Endodermal cell (in vitro differentiated cells): ENCODE results near the gene CACNA2D1. TPM values are rescaled to one million over a fixed set of nuclear protein-coding genes. Genes with fewer than 3 reads are reported as not detected.
"Not testable (repeated sequence)": the region's sequence is repeated elsewhere in the genome, so short reads cannot be mapped to it uniquely, and the experiment has no call there.

Source experiments
- DNase-seq: peaks from one replicate; pipeline ENCODE4 v3.0.0-alpha.2; 2017
- H3K27ac ChIP-seq: 2 replicates; pipeline ENCODE4 v1.5.1; 2013; ENCODE audit warnings: mild to moderate bottlenecking, low read depth, low read length, moderate library complexity
- H3K27me3 ChIP-seq: 2 replicates; pipeline ENCODE4 v1.6.1; 2013; ENCODE audit warnings: mild to moderate bottlenecking, low read length, moderate library complexity; ENCODE audit not compliant: insufficient read depth, control insufficient read depth, poor library complexity, severe bottlenecking
- H3K36me3 ChIP-seq: 2 replicates; pipeline ENCODE4 v1.7.0; 2013; ENCODE audit warnings: mild to moderate bottlenecking, low read length, moderate library complexity; ENCODE audit not compliant: control insufficient read depth, insufficient read depth
- H3K4me1 ChIP-seq: one replicate; pipeline ENCODE4 v1.7.0; 2013; ENCODE audit warnings: low read length; ENCODE audit not compliant: control insufficient read depth, insufficient read depth
- H3K4me3 ChIP-seq: 2 replicates; pipeline ENCODE4 v1.5.1; 2013; ENCODE audit warnings: mild to moderate bottlenecking, low read length, moderate library complexity
- H3K9ac ChIP-seq: 2 replicates; pipeline ENCODE4 v1.6.1; 2013; ENCODE audit warnings: mild to moderate bottlenecking, low read length, moderate library complexity; ENCODE audit not compliant: poor library complexity, severe bottlenecking; ENCODE audit errors: extremely low read depth
- H3K9me3 ChIP-seq: 2 replicates; pipeline ENCODE4 v1.6.1; 2013; ENCODE audit warnings: mild to moderate bottlenecking, low read length, moderate library complexity; ENCODE audit not compliant: control insufficient read depth
- H3K27ac Mint-ChIP-seq: 2 replicates; pipeline ENCODE4 v1.8.0; 2020; ENCODE audit warnings: mixed read lengths
- H3K27me3 Mint-ChIP-seq: 2 replicates; pipeline ENCODE4 v1.8.0; 2021; ENCODE audit warnings: mild to moderate bottlenecking, mixed read lengths; ENCODE audit not compliant: insufficient read depth
- H3K36me3 Mint-ChIP-seq: 2 replicates; pipeline ENCODE4 v1.8.0; 2020; ENCODE audit warnings: low read depth, mixed read lengths
- H3K4me1 Mint-ChIP-seq: 2 replicates; pipeline ENCODE4 v1.8.0; 2020; ENCODE audit warnings: mixed read lengths
- H3K4me3 Mint-ChIP-seq: 2 replicates; pipeline ENCODE4 v1.8.0; 2020; ENCODE audit warnings: mild to moderate bottlenecking, moderate library complexity, mixed read lengths
- H3K9me3 Mint-ChIP-seq: 2 replicates; pipeline ENCODE4 v1.8.0; 2020; ENCODE audit warnings: mild to moderate bottlenecking, mixed read lengths
- WGBS, 2 experiments: methylation state at CpG; one replicate each; pipeline versions ENCODE4 v1.1.5 to v1.1.7; 2013; ENCODE audit warnings: missing lambda C conversion rate in 2 of 2, mixed read lengths in 1 of 2; ENCODE audit not compliant: insufficient coverage in 1 of 2, insufficient read length in 1 of 2; 5-methylcytosine and 5-hydroxymethylcytosine counted together
- total RNA-seq, 2 donors: library from RNA; stranded (reverse); fragmentation: NEBNext Ultra II Directional in 1 of 2; extraction: Animal tissue kit (Norgen Biotek cat#: 25700) in 1 of 2; gene quantifications; 2 replicates in 1 of 2; 3 replicates in 1 of 2; pipeline ENCODE4 v1.2.1, GENCODE V29; 2021
- TF ChIP-seq, protein P1 (sequence below): fragments of 200-600 bp; sonication (generic); conservative IDR thresholded peaks from 2 replicates; pipeline ENCODE4 v1.5.0; 2021; ENCODE audit warnings: antibody characterized with exemption, mild to moderate bottlenecking

Gene CACNA2D1
- total RNA-seq, 2 donors from 2014 or later, result 16.9 to 26.8 TPM

- Mint-ChIP-seq H3K27me3 (no peaks in the 10 kb centered on the region), H3K36me3 (no peaks in the 10 kb centered on the region), H3K27ac (no peak overlapping the region), H3K4me1 (peaks cover 10% of the 10 kb centered on the region), H3K9me3 (no peaks in the 10 kb centered on the region), H3K4me3 (no peak overlapping the region)
- H3K27ac ChIP-seq, result no peak overlapping the region
- no peaks in the 10 kb centered on the region for H3K9me3 ChIP-seq
- H3K9ac ChIP-seq, result no peak overlapping the region
- H3K36me3 ChIP-seq, result no peaks in the 10 kb centered on the region
- TF ChIP-seq, protein P1, sequence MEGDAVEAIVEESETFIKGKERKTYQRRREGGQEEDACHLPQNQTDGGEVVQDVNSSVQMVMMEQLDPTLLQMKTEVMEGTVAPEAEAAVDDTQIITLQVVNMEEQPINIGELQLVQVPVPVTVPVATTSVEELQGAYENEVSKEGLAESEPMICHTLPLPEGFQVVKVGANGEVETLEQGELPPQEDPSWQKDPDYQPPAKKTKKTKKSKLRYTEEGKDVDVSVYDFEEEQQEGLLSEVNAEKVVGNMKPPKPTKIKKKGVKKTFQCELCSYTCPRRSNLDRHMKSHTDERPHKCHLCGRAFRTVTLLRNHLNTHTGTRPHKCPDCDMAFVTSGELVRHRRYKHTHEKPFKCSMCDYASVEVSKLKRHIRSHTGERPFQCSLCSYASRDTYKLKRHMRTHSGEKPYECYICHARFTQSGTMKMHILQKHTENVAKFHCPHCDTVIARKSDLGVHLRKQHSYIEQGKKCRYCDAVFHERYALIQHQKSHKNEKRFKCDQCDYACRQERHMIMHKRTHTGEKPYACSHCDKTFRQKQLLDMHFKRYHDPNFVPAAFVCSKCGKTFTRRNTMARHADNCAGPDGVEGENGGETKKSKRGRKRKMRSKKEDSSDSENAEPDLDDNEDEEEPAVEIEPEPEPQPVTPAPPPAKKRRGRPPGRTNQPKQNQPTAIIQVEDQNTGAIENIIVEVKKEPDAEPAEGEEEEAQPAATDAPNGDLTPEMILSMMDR, result no peak
- DNase-seq, result no peak
- H3K4me1 ChIP-seq, result no peaks in the 10 kb centered on the region
- no peaks in the 10 kb centered on the region for H3K27me3 ChIP-seq
- H3K4me3 ChIP-seq, result no peak overlapping the region
- WGBS, 2 experiments, result 93 to 95% methylated on average over 4 of the region's 4 CpGs
Observed at GRCh38 chr7:82146491-82146890, 297.1 kb downstream of the CACNA2D1 start.

GRCh38 chr7:82142263-82142864 is 301.2 kb downstream of the CACNA2D1 start:
- DNase-seq, result no peak
- TF ChIP-seq, protein P1, result no peak
- H3K36me3 ChIP-seq, result no peaks in the 10 kb centered on the region
- Mint-ChIP-seq H3K27me3 (no peaks in the 10 kb centered on the region), H3K4me3 (no peak overlapping the region), H3K9me3 (no peaks in the 10 kb centered on the region), H3K27ac (no peak overlapping the region), H3K4me1 (peaks cover 4% of the 10 kb centered on the region), H3K36me3 (no peaks in the 10 kb centered on the region)
- no peak overlapping the region for H3K9ac ChIP-seq
- no peak overlapping the region for H3K27ac ChIP-seq
- H3K4me3 ChIP-seq, result no peak overlapping the region
- no peaks in the 10 kb centered on the region for H3K4me1 ChIP-seq
- H3K9me3 ChIP-seq, result no peaks in the 10 kb centered on the region
- no peaks in the 10 kb centered on the region for H3K27me3 ChIP-seq

GRCh38 chr7:82141427-82141826 is 302.1 kb downstream of the CACNA2D1 start:
- no peaks in the 10 kb centered on the region for H3K9me3 ChIP-seq
- 90 to 91% methylated on average over 4 to 7 of the region's 7 CpGs for WGBS, 2 experiments
- Mint-ChIP-seq H3K27me3 (no peaks in the 10 kb centered on the region), H3K27ac (no peak overlapping the region), H3K4me3 (no peak overlapping the region), H3K9me3 (no peaks in the 10 kb centered on the region), H3K4me1 (peaks cover 4% of the 10 kb centered on the region), H3K36me3 (no peaks in the 10 kb centered on the region)
- H3K27ac ChIP-seq, result no peak overlapping the region
- TF ChIP-seq, protein P1, result no peak
- H3K27me3 ChIP-seq, result no peaks in the 10 kb centered on the region
- no peaks in the 10 kb centered on the region for H3K4me1 ChIP-seq
- no peak overlapping the region for H3K9ac ChIP-seq
- no peaks in the 10 kb centered on the region for H3K36me3 ChIP-seq
- no peak for DNase-seq
- no peak overlapping the region for H3K4me3 ChIP-seq

- H3K4me1 ChIP-seq, H3K27ac ChIP-seq, H3K9me3 ChIP-seq, H3K9ac ChIP-seq, H3K9me3 Mint-ChIP-seq, H3K36me3 ChIP-seq, H3K4me3 Mint-ChIP-seq, H3K27me3 Mint-ChIP-seq, H3K4me1 Mint-ChIP-seq, DNase-seq, H3K27ac Mint-ChIP-seq, H3K36me3 Mint-ChIP-seq, H3K4me3 ChIP-seq, H3K27me3 ChIP-seq: not testable (repeated sequence)
- 85 to 96% methylated on average over 9 to 13 of the region's 14 CpGs for WGBS, 2 experiments
Observed at GRCh38 chr7:82140608-82141007, 303.0 kb downstream of the CACNA2D1 start.
